AG04449 (cell line): ENCODE data around the gene MME.

Experiments used
- CTCF ChIA-PET: fragments of 350-600 bp; formaldehyde crosslinking; extraction: SDS; loops from one replicate; lab custom pipeline; 2021; ENCODE audit warnings: antibody characterized with exemption; lab: Yijun Ruan, JAX
- POLR2A ChIA-PET: fragments of 400-600, 350-600 bp; formaldehyde crosslinking; extraction: SDS; loops from one replicate; lab custom pipeline; 2020; ENCODE audit warnings: antibody characterized with exemption, inconsistent platforms; lab: Yijun Ruan, JAX
- DNase-seq: peaks from one replicate; pipeline ENCODE4 v3.0.0-alpha.2; 2010; ENCODE audit warnings: low read depth, low spot score
- H3K4me3 ChIP-seq: 2 replicates; pipeline ENCODE4 v1.5.1; 2011; ENCODE audit warnings: low read depth, mild to moderate bottlenecking, control low read depth, low read length
- CTCF ChIP-seq: IDR thresholded peaks from one replicate; pipeline ENCODE4 v1.5.1; 2011; ENCODE audit warnings: mild to moderate bottlenecking, moderate library complexity, low read length, control low read depth, inconsistent platforms; ENCODE audit not compliant: insufficient read depth; ENCODE audit errors: missing control alignments

MME gene

GRCh38 chr3:155079746-155080487 lies at the start of gene MME:
MME (plus strand) TSS chr3:155080319; CDS start chr3:155084168, 3,849 bp downstream.
- H3K4me3 ChIP-seq = peak within 1 kb of the TSS; percentile 77
- CTCF ChIA-PET = interaction anchor here (0.7 to 1.6 kb wide), 6 partner anchors 9 to 175 kb away, joined by 3 to 5 read pairs (median 4); no protein-coding TSS in a partner anchor

GRCh38 chr3:155031186-155031585 lies 48.9 kb upstream of the MME start:
- ChIA-PET CTCF (interaction anchor here (1.2 to 2.7 kb wide), 4 partner anchors 10 to 292 kb away, joined by 3 to 8 read pairs (median 4); no protein-coding TSS in a partner anchor), POLR2A (no interaction called here)
- no peak for TF ChIP-seq CTCF
- no peak overlapping the region for H3K4me3 ChIP-seq
- peak; percentile 33 for DNase-seq

More at GRCh38 chr3:155079746-155080487, at the start of gene MME:
- DNase-seq = no peak
- TF ChIP-seq CTCF = no peak
- POLR2A ChIA-PET = interaction anchor here (0.6 to 1.0 kb wide), 2 partner anchors 9 to 349 kb away, joined by 3 read pairs; no protein-coding TSS in a partner anchor

- ChIA-PET POLR2A (no interaction called here), CTCF (interaction anchor here (1.8 to 2.7 kb wide), 2 partner anchors 9 to 290 kb away, joined by 4 to 8 read pairs; no protein-coding TSS in a partner anchor)
- TF ChIP-seq CTCF = no peak
- H3K4me3 ChIP-seq = no peak overlapping the region
- peak; percentile 67 for DNase-seq
Measured at GRCh38 chr3:155032918-155033317, 47.2 kb upstream of the MME start.

GRCh38 chr3:155034786-155035185 lies 45.3 kb upstream of the MME start:
- CTCF ChIA-PET = no interaction called here
- H3K4me3 ChIP-seq = no peak overlapping the region
- POLR2A ChIA-PET = no interaction called here
- TF ChIP-seq CTCF = no peak
- DNase-seq = no peak

- H3K4me3 ChIP-seq = no peak overlapping the region
- ChIA-PET CTCF (no interaction called here), POLR2A (no interaction called here)
- TF ChIP-seq CTCF = no peak
- no peak for DNase-seq
Measured at GRCh38 chr3:155035553-155035952, 44.6 kb upstream of the MME start.

- TF ChIP-seq CTCF = no peak
- no peak overlapping the region for H3K4me3 ChIP-seq
- ChIA-PET POLR2A (no interaction called here), CTCF (no interaction called here)
- DNase-seq = no peak
Measured at GRCh38 chr3:155037508-155038202, 42.5 kb upstream of the MME start.
